Astrocyte (in vitro differentiated cells and primary cell): Measurements from ENCODE around the gene NKD1.

Source experiments
- CTCF ChIP-seq: IDR thresholded peaks from 2 replicates; pipeline ENCODE4 v1.5.1; 2011; ENCODE audit warnings: low read depth, mild to moderate bottlenecking, inconsistent platforms, low read length, moderate library complexity; ENCODE audit not compliant: insufficient read depth
- EZH2 ChIP-seq: IDR thresholded peaks from 2 replicates; pipeline ENCODE4 v1.6.1; 2012; ENCODE audit warnings: mild to moderate bottlenecking, low read length, inconsistent platforms; ENCODE audit not compliant: insufficient read depth

GRCh38 chr16:50674831-50675230 is 126.6 kb downstream of the NKD1 start:
- TF ChIP-seq CTCF (no peak), EZH2 (no peak)
